HEK293 (cell line): ENCODE measurements around the gene HHAT.

ENCODE experiments used
- CTCF ChIA-PET: fragments of 350-600 bp; formaldehyde crosslinking; extraction: SDS; loops from one replicate; lab custom pipeline; 2021; ENCODE audit warnings: antibody characterized with exemption; lab: Yijun Ruan, JAX
- POLR2A ChIA-PET: fragments of 300-600 bp; formaldehyde crosslinking; extraction: SDS; loops from one replicate; lab custom pipeline; 2020; ENCODE audit warnings: antibody characterized with exemption, inconsistent platforms; lab: Yijun Ruan, JAX
- H3K27ac ChIP-seq: fragments of 200-500 bp; sonication (Bioruptor generic); 2 replicates; pipeline ENCODE4 v1.5.1; 2014; ENCODE audit warnings: low read depth, low read length, control low read depth, inconsistent platforms; ENCODE audit errors: extremely low read depth
- H3K36me3 ChIP-seq, 2 experiments: fragments of 200-500 bp in 1 of 2; sonication (Bioruptor generic) in 1 of 2; 1 replicate in 1 of 2; 2 replicates in 1 of 2; pipeline ENCODE4 v1.5.1; 2014 to 2017; ENCODE audit warnings: inconsistent platforms in 2 of 2, low read length in 2 of 2; ENCODE audit not compliant: control insufficient read depth in 2 of 2, insufficient read depth in 1 of 2
- H3K4me1 ChIP-seq: fragments of 200-500 bp; sonication (Bioruptor generic); 2 replicates; pipeline ENCODE4 v1.5.1; 2014; ENCODE audit warnings: mild to moderate bottlenecking, low read length, inconsistent platforms; ENCODE audit not compliant: control insufficient read depth, insufficient read depth
- H3K4me3 ChIP-seq: 2 replicates; pipeline ENCODE4 v1.5.1; 2011; ENCODE audit warnings: low read depth, mild to moderate bottlenecking, control low read depth, low read length, moderate library complexity
- H3K9me3 ChIP-seq: fragments of 200-500 bp; sonication (Bioruptor generic); 2 replicates; pipeline ENCODE4 v1.5.1; 2014; ENCODE audit warnings: low read depth, low read length, inconsistent platforms; ENCODE audit not compliant: control insufficient read depth, insufficient read depth
- KLF9 ChIP-seq: fragments of 450-650 bp; formaldehyde crosslinking; IDR thresholded peaks from 2 replicates; pipeline ENCODE4 v1.5.1; 2016; ENCODE audit warnings: missing biosample characterization, missing genetic modification characterization, low read depth
- OVOL3 ChIP-seq: fragments of 450-650 bp; formaldehyde crosslinking; IDR thresholded peaks from 2 replicates; pipeline ENCODE4 v1.5.1; 2016; ENCODE audit warnings: missing biosample characterization, missing genetic modification characterization
- ZNF114 ChIP-seq: fragments of 450-650 bp; formaldehyde crosslinking; IDR thresholded peaks from 2 replicates; pipeline ENCODE4 v1.5.0; 2017; ENCODE audit warnings: missing biosample characterization, missing genetic modification characterization
- ZNF16 ChIP-seq: fragments of 450-650 bp; formaldehyde crosslinking; IDR thresholded peaks from 2 replicates; pipeline ENCODE4 v1.5.1; 2016; ENCODE audit warnings: low read depth, missing biosample characterization, missing genetic modification characterization
- ZNF324 ChIP-seq: fragments of 450-650 bp; formaldehyde crosslinking; IDR thresholded peaks from 2 replicates; pipeline ENCODE4 v1.5.1; 2016; ENCODE audit warnings: missing biosample characterization, missing genetic modification characterization
- ZNF416 ChIP-seq: fragments of 450-650 bp; formaldehyde crosslinking; IDR thresholded peaks from 2 replicates; pipeline ENCODE4 v1.5.1; 2016; ENCODE audit warnings: missing biosample characterization, missing genetic modification characterization
- ZNF473 ChIP-seq: fragments of 450-650 bp; formaldehyde crosslinking; IDR thresholded peaks from 2 replicates; pipeline ENCODE4 v1.5.1; 2017; ENCODE audit warnings: missing biosample characterization, missing genetic modification characterization
- ZNF501 ChIP-seq: fragments of 450-650 bp; formaldehyde crosslinking; IDR thresholded peaks from 2 replicates; pipeline ENCODE4 v1.5.1; 2016; ENCODE audit warnings: missing biosample characterization, missing genetic modification characterization
- ZNF530 ChIP-seq: fragments of 450-650 bp; formaldehyde crosslinking; IDR thresholded peaks from 2 replicates; pipeline ENCODE4 v1.5.1; 2016; ENCODE audit warnings: low read depth, missing biosample characterization, missing genetic modification characterization
- ZNF544 ChIP-seq: fragments of 450-650 bp; formaldehyde crosslinking; IDR thresholded peaks from 2 replicates; pipeline ENCODE4 v1.5.0; 2017; ENCODE audit warnings: missing biosample characterization, missing genetic modification characterization
- ZNF558 ChIP-seq: fragments of 450-650 bp; formaldehyde crosslinking; IDR thresholded peaks from 2 replicates; pipeline ENCODE4 v1.5.1; 2016; ENCODE audit warnings: missing biosample characterization, missing genetic modification characterization
- ZNF629 ChIP-seq: fragments of 450-650 bp; formaldehyde crosslinking; IDR thresholded peaks from 2 replicates; pipeline ENCODE4 v1.5.1; 2017; ENCODE audit warnings: missing biosample characterization, missing genetic modification characterization
- ZNF658 ChIP-seq: fragments of 450-650 bp; formaldehyde crosslinking; IDR thresholded peaks from 2 replicates; pipeline ENCODE4; 2016; ENCODE audit warnings: missing biosample characterization, missing genetic modification characterization
- ZNF660 ChIP-seq: fragments of 450-650 bp; IDR thresholded peaks from 2 replicates; pipeline ENCODE4 v1.5.1; 2018; ENCODE audit warnings: missing biosample characterization, mild to moderate bottlenecking, missing genetic modification characterization
- TF ChIP-seq, protein P1 (sequence below): fragments of 450-650 bp; formaldehyde crosslinking; IDR thresholded peaks from 2 replicates; pipeline ENCODE4 v1.5.1; 2016; ENCODE audit warnings: missing biosample characterization, missing genetic modification characterization
- TF ChIP-seq, protein P2 (sequence below): fragments of 450-650 bp; formaldehyde crosslinking; IDR thresholded peaks from 2 replicates; pipeline ENCODE4 v1.5.1; 2016; ENCODE audit warnings: missing biosample characterization, missing genetic modification characterization, low read depth
- TF ChIP-seq, protein P3 (sequence below): fragments of 450-650 bp; formaldehyde crosslinking; IDR thresholded peaks from 2 replicates; pipeline ENCODE4 v1.5.1; 2016; ENCODE audit warnings: missing biosample characterization, missing genetic modification characterization, borderline replicate concordance
- TF ChIP-seq, protein P4 (sequence below): fragments of 450-650 bp; formaldehyde crosslinking; conservative IDR thresholded peaks from 2 replicates; pipeline ENCODE4 v1.5.1; 2016; ENCODE audit warnings: low read depth, missing biosample characterization, missing genetic modification characterization
- TF ChIP-seq, protein P5 (sequence below): fragments of 450-650 bp; formaldehyde crosslinking; IDR thresholded peaks from 2 replicates; pipeline ENCODE4 v1.5.1; 2016; ENCODE audit warnings: missing biosample characterization, missing genetic modification characterization, borderline replicate concordance
- TF ChIP-seq, protein P6 (sequence below): fragments of 450-650 bp; formaldehyde crosslinking; IDR thresholded peaks from 2 replicates; pipeline ENCODE4 v1.5.1; 2016; ENCODE audit warnings: missing biosample characterization, missing genetic modification characterization

The HHAT gene

DNA sequence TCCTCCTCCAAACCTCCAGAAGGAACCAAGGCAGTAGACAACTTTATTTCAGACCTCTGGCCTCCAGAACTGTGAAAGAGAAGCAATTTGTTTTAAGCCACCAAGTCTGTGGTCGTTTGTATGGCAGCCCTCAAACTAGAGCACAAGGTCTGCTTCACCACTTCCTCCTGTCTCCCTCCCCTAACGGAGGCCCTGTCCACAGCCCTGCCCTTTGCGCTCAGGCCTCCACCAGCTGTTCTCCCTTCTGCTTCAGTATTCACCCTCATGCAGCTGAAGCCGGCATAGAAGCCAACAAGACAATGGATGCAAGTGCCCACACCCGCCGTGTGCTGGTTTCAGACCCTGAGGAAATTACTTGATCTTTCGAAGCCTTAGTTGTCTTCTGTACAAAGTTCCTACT lies 364.1 kb downstream of the HHAT start:
- Histone ChIP-seq H3K9me3 (no peaks in the 10 kb centered on the region), H3K4me1 (no peaks in the 10 kb centered on the region), H3K4me3 (no peak overlapping the region), H3K36me3 (no peaks in the 10 kb centered on the region), H3K27ac (no peak overlapping the region)
- TF ChIP-seq ZNF660 (no peak), ZNF416 (tag by site-specific recombination) (no peak), KLF9 (tag by site-specific recombination) (no peak), ZNF501 (tag by site-specific recombination) (no peak), ZNF658 (tag by site-specific recombination) (no peak), ZNF530 (no peak)
- TF ChIP-seq, protein P1, sequence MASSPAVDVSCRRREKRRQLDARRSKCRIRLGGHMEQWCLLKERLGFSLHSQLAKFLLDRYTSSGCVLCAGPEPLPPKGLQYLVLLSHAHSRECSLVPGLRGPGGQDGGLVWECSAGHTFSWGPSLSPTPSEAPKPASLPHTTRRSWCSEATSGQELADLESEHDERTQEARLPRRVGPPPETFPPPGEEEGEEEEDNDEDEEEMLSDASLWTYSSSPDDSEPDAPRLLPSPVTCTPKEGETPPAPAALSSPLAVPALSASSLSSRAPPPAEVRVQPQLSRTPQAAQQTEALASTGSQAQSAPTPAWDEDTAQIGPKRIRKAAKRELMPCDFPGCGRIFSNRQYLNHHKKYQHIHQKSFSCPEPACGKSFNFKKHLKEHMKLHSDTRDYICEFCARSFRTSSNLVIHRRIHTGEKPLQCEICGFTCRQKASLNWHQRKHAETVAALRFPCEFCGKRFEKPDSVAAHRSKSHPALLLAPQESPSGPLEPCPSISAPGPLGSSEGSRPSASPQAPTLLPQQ (tag by site-specific recombination) = no peak
- TF ChIP-seq, protein P2, sequence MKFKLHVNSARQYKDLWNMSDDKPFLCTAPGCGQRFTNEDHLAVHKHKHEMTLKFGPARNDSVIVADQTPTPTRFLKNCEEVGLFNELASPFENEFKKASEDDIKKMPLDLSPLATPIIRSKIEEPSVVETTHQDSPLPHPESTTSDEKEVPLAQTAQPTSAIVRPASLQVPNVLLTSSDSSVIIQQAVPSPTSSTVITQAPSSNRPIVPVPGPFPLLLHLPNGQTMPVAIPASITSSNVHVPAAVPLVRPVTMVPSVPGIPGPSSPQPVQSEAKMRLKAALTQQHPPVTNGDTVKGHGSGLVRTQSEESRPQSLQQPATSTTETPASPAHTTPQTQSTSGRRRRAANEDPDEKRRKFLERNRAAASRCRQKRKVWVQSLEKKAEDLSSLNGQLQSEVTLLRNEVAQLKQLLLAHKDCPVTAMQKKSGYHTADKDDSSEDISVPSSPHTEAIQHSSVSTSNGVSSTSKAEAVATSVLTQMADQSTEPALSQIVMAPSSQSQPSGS = no peak
- TF ChIP-seq, protein P3, sequence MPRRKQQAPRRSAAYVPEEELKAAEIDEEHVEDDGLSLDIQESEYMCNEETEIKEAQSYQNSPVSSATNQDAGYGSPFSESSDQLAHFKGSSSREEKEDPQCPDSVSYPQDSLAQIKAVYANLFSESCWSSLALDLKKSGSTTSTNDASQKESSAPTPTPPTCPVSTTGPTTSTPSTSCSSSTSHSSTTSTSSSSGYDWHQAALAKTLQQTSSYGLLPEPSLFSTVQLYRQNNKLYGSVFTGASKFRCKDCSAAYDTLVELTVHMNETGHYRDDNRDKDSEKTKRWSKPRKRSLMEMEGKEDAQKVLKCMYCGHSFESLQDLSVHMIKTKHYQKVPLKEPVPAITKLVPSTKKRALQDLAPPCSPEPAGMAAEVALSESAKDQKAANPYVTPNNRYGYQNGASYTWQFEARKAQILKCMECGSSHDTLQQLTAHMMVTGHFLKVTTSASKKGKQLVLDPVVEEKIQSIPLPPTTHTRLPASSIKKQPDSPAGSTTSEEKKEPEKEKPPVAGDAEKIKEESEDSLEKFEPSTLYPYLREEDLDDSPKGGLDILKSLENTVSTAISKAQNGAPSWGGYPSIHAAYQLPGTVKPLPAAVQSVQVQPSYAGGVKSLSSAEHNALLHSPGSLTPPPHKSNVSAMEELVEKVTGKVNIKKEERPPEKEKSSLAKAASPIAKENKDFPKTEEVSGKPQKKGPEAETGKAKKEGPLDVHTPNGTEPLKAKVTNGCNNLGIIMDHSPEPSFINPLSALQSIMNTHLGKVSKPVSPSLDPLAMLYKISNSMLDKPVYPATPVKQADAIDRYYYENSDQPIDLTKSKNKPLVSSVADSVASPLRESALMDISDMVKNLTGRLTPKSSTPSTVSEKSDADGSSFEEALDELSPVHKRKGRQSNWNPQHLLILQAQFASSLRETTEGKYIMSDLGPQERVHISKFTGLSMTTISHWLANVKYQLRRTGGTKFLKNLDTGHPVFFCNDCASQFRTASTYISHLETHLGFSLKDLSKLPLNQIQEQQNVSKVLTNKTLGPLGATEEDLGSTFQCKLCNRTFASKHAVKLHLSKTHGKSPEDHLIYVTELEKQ (tag by site-specific recombination) = no peak
- POLR2A ChIA-PET = no interaction called here
- CTCF ChIA-PET = no interaction called here

DNA sequence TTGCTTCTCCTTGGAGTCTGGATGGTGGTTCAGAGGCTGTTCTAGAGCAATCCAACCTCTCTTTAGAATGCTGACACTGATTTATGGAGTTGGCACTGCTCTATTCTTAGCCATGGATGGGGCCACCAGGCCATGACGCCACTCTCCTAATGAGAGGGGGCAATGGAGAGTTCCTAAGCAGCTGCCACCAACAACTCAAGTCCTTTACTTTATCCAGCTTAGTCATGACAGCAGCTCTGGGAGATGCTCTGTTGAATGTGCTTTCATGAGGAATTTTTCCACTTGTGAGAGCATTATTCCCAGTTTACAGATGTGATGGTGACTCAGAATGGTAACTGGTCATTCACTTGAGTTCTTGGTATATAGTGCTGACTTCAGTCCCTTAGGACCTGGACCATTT lies 366.3 kb downstream of the HHAT start:
- H3K4me3 ChIP-seq = no peak overlapping the region
- H3K27ac ChIP-seq = no peak overlapping the region
- CTCF ChIA-PET = interaction anchor here (0.6 kb wide), 1 partner anchor 39 kb away, joined by 3 read pairs; no protein-coding TSS in a partner anchor
- TF ChIP-seq, protein P4, sequence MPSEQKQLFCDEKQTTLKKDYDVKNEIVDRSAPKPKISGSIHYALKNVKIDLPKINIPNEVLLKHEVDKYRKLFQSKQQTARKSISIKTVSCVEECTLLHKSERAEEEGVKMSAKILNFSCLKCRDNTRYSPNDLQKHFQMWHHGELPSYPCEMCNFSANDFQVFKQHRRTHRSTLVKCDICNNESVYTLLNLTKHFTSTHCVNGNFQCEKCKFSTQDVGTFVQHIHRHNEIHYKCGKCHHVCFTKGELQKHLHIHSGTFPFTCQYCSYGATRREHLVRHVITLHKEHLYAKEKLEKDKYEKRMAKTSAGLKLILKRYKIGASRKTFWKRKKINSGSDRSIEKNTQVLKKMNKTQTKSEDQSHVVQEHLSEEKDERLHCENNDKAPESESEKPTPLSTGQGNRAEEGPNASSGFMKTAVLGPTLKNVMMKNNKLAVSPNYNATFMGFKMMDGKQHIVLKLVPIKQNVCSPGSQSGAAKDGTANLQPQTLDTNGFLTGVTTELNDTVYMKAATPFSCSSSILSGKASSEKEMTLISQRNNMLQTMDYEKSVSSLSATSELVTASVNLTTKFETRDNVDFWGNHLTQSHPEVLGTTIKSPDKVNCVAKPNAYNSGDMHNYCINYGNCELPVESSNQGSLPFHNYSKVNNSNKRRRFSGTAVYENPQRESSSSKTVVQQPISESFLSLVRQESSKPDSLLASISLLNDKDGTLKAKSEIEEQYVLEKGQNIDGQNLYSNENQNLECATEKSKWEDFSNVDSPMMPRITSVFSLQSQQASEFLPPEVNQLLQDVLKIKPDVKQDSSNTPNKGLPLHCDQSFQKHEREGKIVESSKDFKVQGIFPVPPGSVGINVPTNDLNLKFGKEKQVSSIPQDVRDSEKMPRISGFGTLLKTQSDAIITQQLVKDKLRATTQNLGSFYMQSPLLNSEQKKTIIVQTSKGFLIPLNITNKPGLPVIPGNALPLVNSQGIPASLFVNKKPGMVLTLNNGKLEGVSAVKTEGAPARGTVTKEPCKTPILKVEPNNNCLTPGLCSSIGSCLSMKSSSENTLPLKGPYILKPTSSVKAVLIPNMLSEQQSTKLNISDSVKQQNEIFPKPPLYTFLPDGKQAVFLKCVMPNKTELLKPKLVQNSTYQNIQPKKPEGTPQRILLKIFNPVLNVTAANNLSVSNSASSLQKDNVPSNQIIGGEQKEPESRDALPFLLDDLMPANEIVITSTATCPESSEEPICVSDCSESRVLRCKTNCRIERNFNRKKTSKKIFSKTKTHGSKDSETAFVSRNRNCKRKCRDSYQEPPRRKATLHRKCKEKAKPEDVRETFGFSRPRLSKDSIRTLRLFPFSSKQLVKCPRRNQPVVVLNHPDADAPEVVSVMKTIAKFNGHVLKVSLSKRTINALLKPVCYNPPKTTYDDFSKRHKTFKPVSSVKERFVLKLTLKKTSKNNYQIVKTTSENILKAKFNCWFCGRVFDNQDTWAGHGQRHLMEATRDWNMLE = no peak
- TF ChIP-seq ZNF558 (tag by site-specific recombination) (no peak), ZNF324 (tag by site-specific recombination) (no peak), ZNF473 (tag by site-specific recombination) (no peak), ZNF544 (tag by site-specific recombination) (no peak), OVOL3 (tag by site-specific recombination) (no peak), ZNF16 (no peak), ZNF629 (no peak), ZNF114 (tag by site-specific recombination) (no peak)
- TF ChIP-seq, protein P5, sequence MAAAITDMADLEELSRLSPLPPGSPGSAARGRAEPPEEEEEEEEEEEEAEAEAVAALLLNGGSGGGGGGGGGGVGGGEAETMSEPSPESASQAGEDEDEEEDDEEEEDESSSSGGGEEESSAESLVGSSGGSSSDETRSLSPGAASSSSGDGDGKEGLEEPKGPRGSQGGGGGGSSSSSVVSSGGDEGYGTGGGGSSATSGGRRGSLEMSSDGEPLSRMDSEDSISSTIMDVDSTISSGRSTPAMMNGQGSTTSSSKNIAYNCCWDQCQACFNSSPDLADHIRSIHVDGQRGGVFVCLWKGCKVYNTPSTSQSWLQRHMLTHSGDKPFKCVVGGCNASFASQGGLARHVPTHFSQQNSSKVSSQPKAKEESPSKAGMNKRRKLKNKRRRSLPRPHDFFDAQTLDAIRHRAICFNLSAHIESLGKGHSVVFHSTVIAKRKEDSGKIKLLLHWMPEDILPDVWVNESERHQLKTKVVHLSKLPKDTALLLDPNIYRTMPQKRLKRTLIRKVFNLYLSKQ (tag by site-specific recombination) = no peak
- TF ChIP-seq, protein P6, sequence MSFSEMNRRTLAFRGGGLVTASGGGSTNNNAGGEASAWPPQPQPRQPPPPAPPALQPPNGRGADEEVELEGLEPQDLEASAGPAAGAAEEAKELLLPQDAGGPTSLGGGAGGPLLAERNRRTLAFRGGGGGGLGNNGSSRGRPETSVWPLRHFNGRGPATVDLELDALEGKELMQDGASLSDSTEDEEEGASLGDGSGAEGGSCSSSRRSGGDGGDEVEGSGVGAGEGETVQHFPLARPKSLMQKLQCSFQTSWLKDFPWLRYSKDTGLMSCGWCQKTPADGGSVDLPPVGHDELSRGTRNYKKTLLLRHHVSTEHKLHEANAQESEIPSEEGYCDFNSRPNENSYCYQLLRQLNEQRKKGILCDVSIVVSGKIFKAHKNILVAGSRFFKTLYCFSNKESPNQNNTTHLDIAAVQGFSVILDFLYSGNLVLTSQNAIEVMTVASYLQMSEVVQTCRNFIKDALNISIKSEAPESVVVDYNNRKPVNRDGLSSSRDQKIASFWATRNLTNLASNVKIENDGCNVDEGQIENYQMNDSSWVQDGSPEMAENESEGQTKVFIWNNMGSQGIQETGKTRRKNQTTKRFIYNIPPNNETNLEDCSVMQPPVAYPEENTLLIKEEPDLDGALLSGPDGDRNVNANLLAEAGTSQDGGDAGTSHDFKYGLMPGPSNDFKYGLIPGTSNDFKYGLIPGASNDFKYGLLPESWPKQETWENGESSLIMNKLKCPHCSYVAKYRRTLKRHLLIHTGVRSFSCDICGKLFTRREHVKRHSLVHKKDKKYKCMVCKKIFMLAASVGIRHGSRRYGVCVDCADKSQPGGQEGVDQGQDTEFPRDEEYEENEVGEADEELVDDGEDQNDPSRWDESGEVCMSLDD (tag by site-specific recombination) = no peak
- TF ChIP-seq, all 188 proteins: peak for 0
- Histone ChIP-seq H3K4me1 (no peaks in the 10 kb centered on the region), H3K9me3 (no peaks in the 10 kb centered on the region), H3K36me3 (no peaks in the 10 kb centered on the region)
- POLR2A ChIA-PET = no interaction called here
